ENCODE results near the gene NOP16.

GRCh38 chr5:176359658-176360057 lies 28.7 kb downstream of the NOP16 start:
- TF ChIP-seq CTCF (conservative IDR thresholded peaks at IDR 0.05) (no peak), EZH2 (IDR thresholded peaks at IDR 0.05; ENCODE audit: low read depth) (no peak)
